OCI-LY1 (cell line): ENCODE data around the gene ANKRD34A.

Experiments
- CTCF ChIP-seq: fragments of 200-600 bp; sonication (generic), shearing (Covaris generic); IDR thresholded peaks from 2 replicates; pipeline ENCODE4 v1.5.1; 2017; ENCODE audit warnings: mild to moderate bottlenecking, antibody characterized with exemption, low read length, moderate library complexity, mixed read lengths
- EZH2 ChIP-seq: fragments of 200-600 bp; sonication (generic), shearing (Covaris generic); IDR thresholded peaks from 2 replicates; pipeline ENCODE4 v1.8.0; 2017; ENCODE audit warnings: borderline replicate concordance, mixed run types, mild to moderate bottlenecking, antibody characterized with exemption, low read length, moderate library complexity, mixed read lengths

- TF ChIP-seq CTCF = no peak
- TF ChIP-seq EZH2 = no peak
Observed at GRCh38 chr1:145997718-145998023, 33.3 kb upstream of the ANKRD34A start.
